ENCODE data around the gene LRRN2.

DNA sequence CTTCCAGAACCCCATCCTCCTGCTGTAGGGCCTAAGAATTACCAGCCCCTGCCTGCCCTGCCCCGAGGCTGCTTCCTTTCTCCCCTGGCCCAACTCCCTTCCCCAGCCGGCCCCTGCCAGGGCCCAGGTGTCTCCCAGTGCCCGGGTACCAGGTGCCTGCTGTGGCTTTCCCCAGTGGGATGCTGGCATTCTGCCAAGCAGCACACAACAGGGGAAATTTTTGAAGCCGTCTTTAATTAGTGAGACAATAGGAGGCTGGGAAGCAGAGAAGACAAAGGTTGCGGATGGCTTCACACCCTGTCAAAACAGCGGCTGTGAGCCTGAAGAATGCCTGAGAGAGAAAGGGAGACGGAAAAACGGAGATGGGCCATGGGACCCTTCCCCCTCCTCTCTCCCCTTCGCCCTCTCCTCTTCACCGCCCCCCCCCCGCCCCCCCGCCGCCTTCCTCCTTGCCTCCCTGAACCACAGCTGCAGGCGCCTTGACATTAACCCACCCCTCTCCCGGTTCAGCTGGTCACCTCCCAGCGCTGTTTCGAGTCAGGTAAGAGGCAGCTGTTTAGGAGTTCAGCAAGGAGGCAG is 33.6 kb downstream of the LRRN2 start:
- no peak for TF ChIP-seq EZH2 (IDR thresholded peaks at IDR 0.05; ENCODE audit: borderline replicate concordance, insufficient read depth, low read length, poor library complexity, severe bottlenecking)
- TF ChIP-seq, protein P1, sequence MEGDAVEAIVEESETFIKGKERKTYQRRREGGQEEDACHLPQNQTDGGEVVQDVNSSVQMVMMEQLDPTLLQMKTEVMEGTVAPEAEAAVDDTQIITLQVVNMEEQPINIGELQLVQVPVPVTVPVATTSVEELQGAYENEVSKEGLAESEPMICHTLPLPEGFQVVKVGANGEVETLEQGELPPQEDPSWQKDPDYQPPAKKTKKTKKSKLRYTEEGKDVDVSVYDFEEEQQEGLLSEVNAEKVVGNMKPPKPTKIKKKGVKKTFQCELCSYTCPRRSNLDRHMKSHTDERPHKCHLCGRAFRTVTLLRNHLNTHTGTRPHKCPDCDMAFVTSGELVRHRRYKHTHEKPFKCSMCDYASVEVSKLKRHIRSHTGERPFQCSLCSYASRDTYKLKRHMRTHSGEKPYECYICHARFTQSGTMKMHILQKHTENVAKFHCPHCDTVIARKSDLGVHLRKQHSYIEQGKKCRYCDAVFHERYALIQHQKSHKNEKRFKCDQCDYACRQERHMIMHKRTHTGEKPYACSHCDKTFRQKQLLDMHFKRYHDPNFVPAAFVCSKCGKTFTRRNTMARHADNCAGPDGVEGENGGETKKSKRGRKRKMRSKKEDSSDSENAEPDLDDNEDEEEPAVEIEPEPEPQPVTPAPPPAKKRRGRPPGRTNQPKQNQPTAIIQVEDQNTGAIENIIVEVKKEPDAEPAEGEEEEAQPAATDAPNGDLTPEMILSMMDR (IDR thresholded peaks at IDR 0.05; ENCODE audit: poor library complexity, severe bottlenecking): no peak
- TF ChIP-seq, protein P2, sequence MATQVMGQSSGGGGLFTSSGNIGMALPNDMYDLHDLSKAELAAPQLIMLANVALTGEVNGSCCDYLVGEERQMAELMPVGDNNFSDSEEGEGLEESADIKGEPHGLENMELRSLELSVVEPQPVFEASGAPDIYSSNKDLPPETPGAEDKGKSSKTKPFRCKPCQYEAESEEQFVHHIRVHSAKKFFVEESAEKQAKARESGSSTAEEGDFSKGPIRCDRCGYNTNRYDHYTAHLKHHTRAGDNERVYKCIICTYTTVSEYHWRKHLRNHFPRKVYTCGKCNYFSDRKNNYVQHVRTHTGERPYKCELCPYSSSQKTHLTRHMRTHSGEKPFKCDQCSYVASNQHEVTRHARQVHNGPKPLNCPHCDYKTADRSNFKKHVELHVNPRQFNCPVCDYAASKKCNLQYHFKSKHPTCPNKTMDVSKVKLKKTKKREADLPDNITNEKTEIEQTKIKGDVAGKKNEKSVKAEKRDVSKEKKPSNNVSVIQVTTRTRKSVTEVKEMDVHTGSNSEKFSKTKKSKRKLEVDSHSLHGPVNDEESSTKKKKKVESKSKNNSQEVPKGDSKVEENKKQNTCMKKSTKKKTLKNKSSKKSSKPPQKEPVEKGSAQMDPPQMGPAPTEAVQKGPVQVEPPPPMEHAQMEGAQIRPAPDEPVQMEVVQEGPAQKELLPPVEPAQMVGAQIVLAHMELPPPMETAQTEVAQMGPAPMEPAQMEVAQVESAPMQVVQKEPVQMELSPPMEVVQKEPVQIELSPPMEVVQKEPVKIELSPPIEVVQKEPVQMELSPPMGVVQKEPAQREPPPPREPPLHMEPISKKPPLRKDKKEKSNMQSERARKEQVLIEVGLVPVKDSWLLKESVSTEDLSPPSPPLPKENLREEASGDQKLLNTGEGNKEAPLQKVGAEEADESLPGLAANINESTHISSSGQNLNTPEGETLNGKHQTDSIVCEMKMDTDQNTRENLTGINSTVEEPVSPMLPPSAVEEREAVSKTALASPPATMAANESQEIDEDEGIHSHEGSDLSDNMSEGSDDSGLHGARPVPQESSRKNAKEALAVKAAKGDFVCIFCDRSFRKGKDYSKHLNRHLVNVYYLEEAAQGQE (IDR thresholded peaks at IDR 0.05; ENCODE audit: borderline replicate concordance): no peak
- no peak for TF ChIP-seq TAF1 (IDR thresholded peaks at IDR 0.05; ENCODE audit: low read depth)
- TF ChIP-seq MXI1 (conservative IDR thresholded peaks at IDR 0.05; ENCODE audit: poor library complexity, severe bottlenecking): no peak
- TF ChIP-seq POLR2AphosphoS5 (IDR thresholded peaks at IDR 0.05): peak; percentile 12
- no peak for TF ChIP-seq RAD21 (conservative IDR thresholded peaks at IDR 0.05)
- TF ChIP-seq EP300 (conservative IDR thresholded peaks at IDR 0.05; ENCODE audit: poor library complexity, severe bottlenecking): no peak
- no peak for TF ChIP-seq SMC3 (conservative IDR thresholded peaks at IDR 0.05; ENCODE audit: poor library complexity)
